ENCODE measurements around the gene TTC21A. TPM values are rescaled to one million over a fixed set of nuclear protein-coding genes. Genes with fewer than 3 reads are reported as not detected.

The TTC21A gene
- total RNA-seq, 1 donor from 2014 or later: 6.2 TPM

DNA sequence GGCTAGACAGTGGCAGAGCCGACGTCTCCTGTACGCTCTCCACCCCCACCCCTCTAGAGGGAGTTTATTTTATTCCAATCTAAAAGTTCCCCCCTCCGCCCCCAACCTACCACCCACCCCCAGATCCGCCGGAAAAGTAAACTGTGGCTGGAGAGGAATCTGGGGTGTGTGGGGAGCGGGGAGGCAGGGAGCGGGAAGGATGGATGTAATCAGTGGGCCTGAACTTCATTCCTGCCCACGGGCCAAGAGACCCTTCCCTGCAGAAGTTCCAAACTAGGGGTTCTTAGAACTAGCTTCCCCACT is 46.4 kb downstream of the TTC21A start:
- Mint-ChIP-seq H3K4me3 (ENCODE audit: unreplicated experiment) (peak overlapping the region; percentile 56), H3K27ac (ENCODE audit: unreplicated experiment) (peak overlapping the region; percentile 39), H3K27me3 (ENCODE audit: low read depth) (no peaks in the 10 kb centered on the region), H3K9me3 (ENCODE audit: low read depth) (no peaks in the 10 kb centered on the region), H3K36me3 (ENCODE audit: low read depth) (peaks cover 2% of the 10 kb centered on the region), H3K4me1 (ENCODE audit: low read depth) (peaks cover 44% of the 10 kb centered on the region)
- TF ChIP-seq, protein P1, sequence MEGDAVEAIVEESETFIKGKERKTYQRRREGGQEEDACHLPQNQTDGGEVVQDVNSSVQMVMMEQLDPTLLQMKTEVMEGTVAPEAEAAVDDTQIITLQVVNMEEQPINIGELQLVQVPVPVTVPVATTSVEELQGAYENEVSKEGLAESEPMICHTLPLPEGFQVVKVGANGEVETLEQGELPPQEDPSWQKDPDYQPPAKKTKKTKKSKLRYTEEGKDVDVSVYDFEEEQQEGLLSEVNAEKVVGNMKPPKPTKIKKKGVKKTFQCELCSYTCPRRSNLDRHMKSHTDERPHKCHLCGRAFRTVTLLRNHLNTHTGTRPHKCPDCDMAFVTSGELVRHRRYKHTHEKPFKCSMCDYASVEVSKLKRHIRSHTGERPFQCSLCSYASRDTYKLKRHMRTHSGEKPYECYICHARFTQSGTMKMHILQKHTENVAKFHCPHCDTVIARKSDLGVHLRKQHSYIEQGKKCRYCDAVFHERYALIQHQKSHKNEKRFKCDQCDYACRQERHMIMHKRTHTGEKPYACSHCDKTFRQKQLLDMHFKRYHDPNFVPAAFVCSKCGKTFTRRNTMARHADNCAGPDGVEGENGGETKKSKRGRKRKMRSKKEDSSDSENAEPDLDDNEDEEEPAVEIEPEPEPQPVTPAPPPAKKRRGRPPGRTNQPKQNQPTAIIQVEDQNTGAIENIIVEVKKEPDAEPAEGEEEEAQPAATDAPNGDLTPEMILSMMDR (IDR thresholded peaks at IDR 0.05): no peak
- no peak for DNase-seq (ENCODE audit: low spot score)

DNA sequence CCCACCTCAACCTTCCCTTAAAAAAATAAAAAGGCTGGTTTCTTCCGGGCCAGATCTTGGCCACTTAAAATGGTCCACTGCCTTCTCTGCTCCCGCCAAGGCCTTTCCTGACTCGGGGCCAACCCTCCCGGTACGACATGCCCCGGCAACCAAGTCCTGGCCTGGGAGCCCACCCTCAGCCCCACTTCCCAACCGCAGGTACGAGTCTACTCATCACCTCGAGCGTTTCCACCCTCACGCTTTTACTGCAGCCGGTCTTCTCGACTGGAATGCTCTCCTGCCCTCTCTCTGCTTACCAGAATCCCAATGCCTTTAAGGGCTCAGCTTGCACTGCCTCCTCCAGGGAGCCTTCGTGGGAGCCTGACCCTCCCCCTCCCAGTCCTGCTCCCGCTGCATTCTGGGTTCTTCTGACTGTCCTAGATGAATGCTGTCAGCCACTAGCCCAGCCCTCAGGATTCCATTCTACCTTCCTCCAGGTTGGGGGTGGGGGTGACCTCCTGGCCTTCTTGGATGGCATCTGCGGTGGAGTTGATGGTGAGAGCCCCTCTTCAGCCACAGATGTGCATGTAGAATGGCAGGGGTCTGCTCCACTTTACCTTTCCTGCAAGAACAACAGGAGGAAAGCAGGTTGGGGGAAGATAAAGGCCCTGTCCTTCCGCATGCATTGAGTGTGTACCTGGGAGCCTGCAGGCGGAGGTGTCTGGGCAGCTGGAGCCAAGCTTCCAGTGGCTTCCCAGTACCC is 47.0 kb downstream of the TTC21A start:
- Mint-ChIP-seq H3K4me3 (ENCODE audit: unreplicated experiment) (peak overlapping the region; percentile 56), H3K4me1 (ENCODE audit: low read depth) (peaks cover 38% of the 10 kb centered on the region), H3K27me3 (ENCODE audit: low read depth) (no peaks in the 10 kb centered on the region), H3K36me3 (ENCODE audit: low read depth) (peaks cover 2% of the 10 kb centered on the region), H3K27ac (ENCODE audit: unreplicated experiment) (peak overlapping the region; percentile 39), H3K9me3 (ENCODE audit: low read depth) (no peaks in the 10 kb centered on the region)
- TF ChIP-seq, protein P1 (IDR thresholded peaks at IDR 0.05): no peak
- DNase-seq (ENCODE audit: low spot score): peak; percentile 85

DNA sequence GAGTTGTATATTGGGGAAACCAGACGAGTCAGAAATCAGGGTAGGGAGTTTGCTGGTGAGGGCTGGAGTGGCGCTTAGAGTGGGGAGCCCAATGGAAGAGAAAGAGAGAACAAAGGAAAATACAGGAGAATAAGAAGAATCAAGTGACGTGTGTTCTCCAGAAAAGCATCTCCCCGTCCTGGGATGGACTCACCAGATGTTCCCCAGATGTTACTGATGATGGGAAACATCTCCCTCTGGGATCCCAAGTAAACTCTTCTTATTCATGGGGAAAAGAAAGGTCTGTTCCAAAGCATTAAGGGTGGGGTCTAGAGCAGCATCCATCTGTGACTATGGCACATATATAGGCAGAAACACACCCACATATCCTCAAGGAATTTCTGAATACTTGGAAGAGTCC is 48.9 kb downstream of the TTC21A start:
- TF ChIP-seq, protein P1 (IDR thresholded peaks at IDR 0.05): no peak
- Mint-ChIP-seq H3K4me3 (ENCODE audit: unreplicated experiment) (no peak overlapping the region), H3K27ac (ENCODE audit: unreplicated experiment) (no peak overlapping the region), H3K36me3 (ENCODE audit: low read depth) (peaks cover 2% of the 10 kb centered on the region), H3K9me3 (ENCODE audit: low read depth) (no peaks in the 10 kb centered on the region), H3K4me1 (ENCODE audit: low read depth) (peaks cover 19% of the 10 kb centered on the region), H3K27me3 (ENCODE audit: low read depth) (no peaks in the 10 kb centered on the region)
- no peak for DNase-seq (ENCODE audit: low spot score)

DNA sequence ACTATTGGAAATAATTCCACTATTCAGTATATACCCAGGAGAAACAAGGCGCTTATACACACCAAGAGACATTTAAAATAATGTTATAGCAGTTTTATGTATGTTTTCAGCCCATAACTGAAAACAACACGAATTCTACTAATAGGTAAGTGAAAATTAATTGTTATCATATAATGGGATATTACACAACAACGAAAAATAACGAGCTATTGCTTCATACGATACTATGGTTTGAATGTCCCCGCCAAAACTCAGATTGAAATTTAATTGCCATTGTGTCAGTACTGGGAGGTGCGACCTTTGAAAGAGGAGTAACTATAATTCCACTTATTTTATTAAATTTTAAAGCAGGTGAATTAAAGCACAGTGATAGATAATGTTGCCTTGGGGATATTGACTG is 49.9 kb downstream of the TTC21A start:
- Mint-ChIP-seq H3K9me3 (ENCODE audit: low read depth) (no peaks in the 10 kb centered on the region), H3K4me3 (ENCODE audit: unreplicated experiment) (no peak overlapping the region), H3K27me3 (ENCODE audit: low read depth) (no peaks in the 10 kb centered on the region), H3K36me3 (ENCODE audit: low read depth) (peaks cover 2% of the 10 kb centered on the region), H3K4me1 (ENCODE audit: low read depth) (peaks cover 9% of the 10 kb centered on the region), H3K27ac (ENCODE audit: unreplicated experiment) (no peak overlapping the region)
- DNase-seq (ENCODE audit: low spot score): no peak
- TF ChIP-seq, protein P1 (IDR thresholded peaks at IDR 0.05): no peak

DNA sequence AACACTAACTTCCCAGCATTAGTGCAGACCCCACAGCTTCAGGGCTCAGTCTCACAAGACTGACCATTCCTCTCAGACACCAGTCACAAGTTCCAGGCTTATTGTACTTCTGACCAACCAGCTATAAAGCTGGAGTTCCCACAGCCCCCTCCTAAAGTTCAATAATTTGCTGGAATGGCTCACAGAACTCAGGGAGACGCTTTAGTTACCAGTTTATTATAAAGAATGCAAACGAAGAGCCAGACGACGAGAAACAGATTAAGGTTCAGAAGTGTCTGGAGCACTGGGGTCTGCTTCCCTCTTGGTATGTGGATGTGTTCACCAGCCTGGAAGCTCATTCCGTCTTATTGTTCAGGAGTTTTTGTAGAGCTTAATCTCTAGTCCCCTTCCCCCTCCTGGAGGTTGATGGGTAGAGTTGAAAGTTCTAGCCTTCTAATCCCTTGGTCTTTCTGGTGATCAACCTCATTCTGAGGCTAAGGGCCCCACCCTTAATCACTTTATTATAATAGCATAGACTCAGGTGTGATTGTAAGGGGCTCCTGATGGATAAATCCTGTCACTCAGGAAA is 50.8 kb downstream of the TTC21A start:
- TF ChIP-seq, protein P1 (IDR thresholded peaks at IDR 0.05): no peak
- Mint-ChIP-seq H3K36me3 (ENCODE audit: low read depth) (no peaks in the 10 kb centered on the region), H3K27me3 (ENCODE audit: low read depth) (no peaks in the 10 kb centered on the region), H3K4me3 (ENCODE audit: unreplicated experiment) (no peak overlapping the region), H3K4me1 (ENCODE audit: low read depth) (peaks cover 6% of the 10 kb centered on the region), H3K9me3 (ENCODE audit: low read depth) (no peaks in the 10 kb centered on the region), H3K27ac (ENCODE audit: unreplicated experiment) (no peak overlapping the region)
- DNase-seq (ENCODE audit: low spot score): no peak
